ENCODE measurements around the gene MAN2A1. TPM values are rescaled to one million over a fixed set of nuclear protein-coding genes. Genes with fewer than 3 reads are reported as not detected.

MAN2A1 gene
- total and polyA plus RNA-seq, 2 experiments from 2014 or later = 32.5 to 129 TPM

DNA sequence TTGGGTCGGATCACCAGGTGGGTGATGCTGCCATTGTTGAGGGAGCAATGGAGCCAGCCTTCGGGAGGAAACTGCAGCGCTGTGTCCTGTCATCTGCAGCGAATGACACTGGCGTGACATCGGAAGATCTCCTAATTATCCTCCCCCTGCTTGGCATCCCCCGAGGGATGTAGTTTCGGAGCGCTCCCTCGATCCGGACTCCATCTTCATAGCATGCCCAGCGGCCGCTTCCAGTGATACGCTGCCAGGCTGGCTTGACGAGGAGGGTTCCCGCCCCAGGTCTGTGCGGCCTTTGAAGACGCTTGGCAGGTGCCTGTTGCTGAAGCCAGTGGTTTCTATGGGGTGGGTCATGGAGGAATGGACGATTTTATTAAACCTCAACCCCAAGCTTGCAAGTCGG is 194.9 kb downstream of the MAN2A1 start:
- Histone ChIP-seq H2AFZ (no peak overlapping the region), H3K36me3 (ENCODE audit: insufficient read depth) (no peaks in the 10 kb centered on the region), H3K79me2 (replicated peaks; ENCODE audit: insufficient read depth) (no peaks in the 10 kb centered on the region), H3K4me1 (ENCODE audit: insufficient read depth) (no peaks in the 10 kb centered on the region), H3K9me2 (ENCODE audit: insufficient read depth) (no peaks in the 10 kb centered on the region), H3K4me3 (no peak overlapping the region), H4K20me1 (replicated peaks; ENCODE audit: insufficient read depth) (no peaks in the 10 kb centered on the region), H3K27ac (ENCODE audit: low read depth) (no peak overlapping the region), H3K4me2 (no peak overlapping the region), H3K27me3 (ENCODE audit: insufficient read depth) (no peaks in the 10 kb centered on the region), H3F3A (replicated peaks; ENCODE audit: low read depth) (no peaks in the 10 kb centered on the region)
- H3K27me3 Mint-ChIP-seq (ENCODE audit: insufficient read depth, low read depth, poor library complexity) = no peaks in the 10 kb centered on the region
- no peak overlapping the region for H3K27ac Mint-ChIP-seq
- no peak overlapping the region for H3K4me3 Mint-ChIP-seq
- no peaks in the 10 kb centered on the region for H3K36me3 Mint-ChIP-seq (ENCODE audit: low read depth)
- ATAC-seq (no peak), DNase-seq (ENCODE audit: low spot score) (no peak)
- H3K4me1 Mint-ChIP-seq = no peaks in the 10 kb centered on the region; the same call in 2 of the 3 replicates
- no peaks in the 10 kb centered on the region for H3K9me3 Mint-ChIP-seq
- TF ChIP-seq EZH2 (IDR thresholded peaks at IDR 0.05; ENCODE audit: low read depth, unreplicated experiment) (no peak), ZNF114 (CRISPR knock-in tag; IDR thresholded peaks at IDR 0.05) (no peak), ZNF462 (CRISPR knock-in tag; IDR thresholded peaks at IDR 0.05) (no peak), NANOG (IDR thresholded peaks at IDR 0.05; ENCODE audit: borderline replicate concordance) (no peak), STAT1 (IDR thresholded peaks at IDR 0.05; ENCODE audit: unreplicated experiment) (no peak), JUNB (IDR thresholded peaks at IDR 0.05; ENCODE audit: unreplicated experiment) (no peak), CREB1 (CRISPR knock-in tag; IDR thresholded peaks at IDR 0.05; ENCODE audit: low read depth) (no peak), ZNF331 (CRISPR knock-in tag; IDR thresholded peaks at IDR 0.05; ENCODE audit: low read depth) (no peak), POLR2AphosphoS5 (IDR thresholded peaks at IDR 0.05; ENCODE audit: low read depth) (no peak), CTCF (conservative IDR thresholded peaks at IDR 0.05; ENCODE audit: low read depth in 2 of 2) (no peak)
- TF ChIP-seq, protein P1, sequence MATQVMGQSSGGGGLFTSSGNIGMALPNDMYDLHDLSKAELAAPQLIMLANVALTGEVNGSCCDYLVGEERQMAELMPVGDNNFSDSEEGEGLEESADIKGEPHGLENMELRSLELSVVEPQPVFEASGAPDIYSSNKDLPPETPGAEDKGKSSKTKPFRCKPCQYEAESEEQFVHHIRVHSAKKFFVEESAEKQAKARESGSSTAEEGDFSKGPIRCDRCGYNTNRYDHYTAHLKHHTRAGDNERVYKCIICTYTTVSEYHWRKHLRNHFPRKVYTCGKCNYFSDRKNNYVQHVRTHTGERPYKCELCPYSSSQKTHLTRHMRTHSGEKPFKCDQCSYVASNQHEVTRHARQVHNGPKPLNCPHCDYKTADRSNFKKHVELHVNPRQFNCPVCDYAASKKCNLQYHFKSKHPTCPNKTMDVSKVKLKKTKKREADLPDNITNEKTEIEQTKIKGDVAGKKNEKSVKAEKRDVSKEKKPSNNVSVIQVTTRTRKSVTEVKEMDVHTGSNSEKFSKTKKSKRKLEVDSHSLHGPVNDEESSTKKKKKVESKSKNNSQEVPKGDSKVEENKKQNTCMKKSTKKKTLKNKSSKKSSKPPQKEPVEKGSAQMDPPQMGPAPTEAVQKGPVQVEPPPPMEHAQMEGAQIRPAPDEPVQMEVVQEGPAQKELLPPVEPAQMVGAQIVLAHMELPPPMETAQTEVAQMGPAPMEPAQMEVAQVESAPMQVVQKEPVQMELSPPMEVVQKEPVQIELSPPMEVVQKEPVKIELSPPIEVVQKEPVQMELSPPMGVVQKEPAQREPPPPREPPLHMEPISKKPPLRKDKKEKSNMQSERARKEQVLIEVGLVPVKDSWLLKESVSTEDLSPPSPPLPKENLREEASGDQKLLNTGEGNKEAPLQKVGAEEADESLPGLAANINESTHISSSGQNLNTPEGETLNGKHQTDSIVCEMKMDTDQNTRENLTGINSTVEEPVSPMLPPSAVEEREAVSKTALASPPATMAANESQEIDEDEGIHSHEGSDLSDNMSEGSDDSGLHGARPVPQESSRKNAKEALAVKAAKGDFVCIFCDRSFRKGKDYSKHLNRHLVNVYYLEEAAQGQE (IDR thresholded peaks at IDR 0.05; ENCODE audit: unreplicated experiment) = no peak
- TF ChIP-seq, protein P2, sequence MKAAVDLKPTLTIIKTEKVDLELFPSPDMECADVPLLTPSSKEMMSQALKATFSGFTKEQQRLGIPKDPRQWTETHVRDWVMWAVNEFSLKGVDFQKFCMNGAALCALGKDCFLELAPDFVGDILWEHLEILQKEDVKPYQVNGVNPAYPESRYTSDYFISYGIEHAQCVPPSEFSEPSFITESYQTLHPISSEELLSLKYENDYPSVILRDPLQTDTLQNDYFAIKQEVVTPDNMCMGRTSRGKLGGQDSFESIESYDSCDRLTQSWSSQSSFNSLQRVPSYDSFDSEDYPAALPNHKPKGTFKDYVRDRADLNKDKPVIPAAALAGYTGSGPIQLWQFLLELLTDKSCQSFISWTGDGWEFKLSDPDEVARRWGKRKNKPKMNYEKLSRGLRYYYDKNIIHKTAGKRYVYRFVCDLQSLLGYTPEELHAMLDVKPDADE (IDR thresholded peaks at IDR 0.05) = no peak
